GM08714 (cell line): ENCODE data around the gene MOB3B.

Source experiments
- H3K4me3 ChIP-seq: fragments of 200-500 bp; sonication (Bioruptor generic); 2 replicates; pipeline ENCODE4 v1.5.1; 2014; ENCODE audit warnings: mild to moderate bottlenecking, low read length, inconsistent platforms
- ZNF274 ChIP-seq: IDR thresholded peaks from 2 replicates; pipeline ENCODE4 v1.6.1; 2012; ENCODE audit warnings: mild to moderate bottlenecking, low read depth, low read length

The MOB3B gene

DNA sequence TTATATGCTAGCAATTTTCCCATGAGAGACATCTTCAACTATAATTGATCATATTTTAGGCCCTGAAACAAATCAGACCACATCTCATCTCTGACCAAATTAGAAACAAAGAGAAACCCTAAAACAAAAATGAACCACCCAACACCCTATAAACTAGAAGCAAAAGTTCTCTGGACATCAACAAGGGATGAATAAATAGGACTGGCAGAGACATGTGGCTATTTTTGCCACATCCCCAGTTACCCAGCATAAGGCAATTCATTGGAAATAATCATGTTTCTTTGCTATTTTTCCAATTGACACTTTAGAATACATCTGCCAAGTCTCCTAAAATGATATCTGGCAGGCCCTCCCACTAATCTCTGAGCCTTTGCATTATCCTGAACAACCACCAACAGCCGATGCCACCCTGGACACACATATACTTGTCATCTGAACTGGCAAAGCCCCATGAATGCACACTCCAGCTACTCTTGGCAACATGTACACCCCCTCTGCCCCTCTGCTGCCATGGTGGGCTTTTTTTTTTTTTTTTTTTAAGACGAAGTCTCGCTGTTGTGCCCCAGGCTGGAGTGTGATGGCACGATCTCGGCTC, 179.1 kb downstream of the MOB3B start:
- TF ChIP-seq ZNF274: no peak
- H3K4me3 ChIP-seq: no peak overlapping the region

GRCh38 chr9:27349698-27350080, 179.9 kb downstream of the MOB3B start:
- no peak overlapping the region for H3K4me3 ChIP-seq
- no peak for TF ChIP-seq ZNF274

- no peak overlapping the region for H3K4me3 ChIP-seq
- no peak for TF ChIP-seq ZNF274
These were observed 180.6 kb downstream of the MOB3B start for GRCh38 chr9:27348785-27349697.

GRCh38 chr9:27347889-27348288, 181.7 kb downstream of the MOB3B start:
- no peak for TF ChIP-seq ZNF274
- H3K4me3 ChIP-seq: no peak overlapping the region

DNA sequence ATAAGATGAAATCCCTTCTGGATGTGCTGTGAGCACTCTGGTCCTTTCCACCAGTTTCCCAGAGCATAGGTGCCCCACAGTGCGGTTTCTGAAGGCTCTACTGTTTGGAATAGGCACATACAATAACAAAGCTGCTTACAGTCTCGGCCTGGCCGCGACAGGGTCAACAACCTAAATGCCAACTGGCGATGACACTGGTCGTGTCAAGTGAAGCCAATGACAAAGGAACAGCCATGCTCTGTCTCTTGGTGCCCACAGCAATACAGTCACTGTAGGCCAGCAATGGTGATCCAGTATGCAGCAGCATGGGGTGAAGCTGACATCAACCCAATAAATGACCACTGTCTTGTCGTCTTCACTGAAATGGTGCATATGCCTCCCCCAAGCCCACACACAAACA, 184.8 kb downstream of the MOB3B start:
- no peak for TF ChIP-seq ZNF274
- H3K4me3 ChIP-seq: no peak overlapping the region

GRCh38 chr9:27341545-27342294, 187.9 kb downstream of the MOB3B start:
- no peak overlapping the region for H3K4me3 ChIP-seq
- TF ChIP-seq ZNF274: no peak

DNA sequence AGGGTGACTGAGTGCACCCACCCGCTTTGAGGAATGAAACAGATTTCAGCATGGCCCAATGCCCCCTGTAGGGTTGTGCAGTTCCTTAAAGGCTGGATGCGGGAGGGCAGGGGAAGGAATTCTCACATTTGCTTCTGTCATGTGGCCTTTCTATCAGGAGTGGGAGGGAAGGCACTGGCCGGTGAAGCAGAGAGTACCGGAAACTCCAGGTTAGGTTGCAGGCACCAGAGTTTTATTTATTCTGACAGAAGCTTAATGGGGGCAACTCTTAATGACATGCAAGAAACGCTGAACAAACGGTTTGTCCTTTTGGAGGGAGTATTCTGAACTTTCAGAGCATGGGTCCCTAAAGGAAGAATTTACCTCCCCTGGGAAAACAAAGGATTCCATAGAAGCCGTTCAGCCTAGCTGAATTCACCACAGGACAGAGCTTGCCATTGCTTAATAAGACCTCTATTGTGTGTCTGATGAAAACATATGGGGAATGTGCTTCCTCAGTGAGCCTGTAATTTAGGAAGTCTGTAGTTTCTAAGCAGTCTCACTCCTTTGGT, 188.6 kb downstream of the MOB3B start:
- no peak for TF ChIP-seq ZNF274
- no peak overlapping the region for H3K4me3 ChIP-seq

DNA sequence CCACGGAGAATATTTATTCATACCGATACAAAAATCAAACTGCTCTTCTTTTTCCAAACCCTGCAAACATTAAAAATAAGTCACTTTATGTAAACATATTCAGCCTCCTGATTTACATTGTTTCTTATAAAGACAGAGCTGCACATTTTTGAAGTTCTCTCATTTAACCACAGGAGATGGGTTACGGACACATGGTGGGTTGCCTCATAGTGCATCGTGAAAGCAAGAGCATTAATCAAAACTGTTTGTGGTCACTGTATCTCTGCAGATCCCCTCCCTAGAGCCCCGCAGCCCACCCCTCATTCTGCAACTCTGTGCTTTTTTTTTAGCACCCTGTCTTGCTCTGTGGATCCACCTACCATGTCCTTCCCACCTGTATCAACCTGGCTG, 189.3 kb downstream of the MOB3B start:
- no peak for TF ChIP-seq ZNF274
- H3K4me3 ChIP-seq: no peak overlapping the region

DNA sequence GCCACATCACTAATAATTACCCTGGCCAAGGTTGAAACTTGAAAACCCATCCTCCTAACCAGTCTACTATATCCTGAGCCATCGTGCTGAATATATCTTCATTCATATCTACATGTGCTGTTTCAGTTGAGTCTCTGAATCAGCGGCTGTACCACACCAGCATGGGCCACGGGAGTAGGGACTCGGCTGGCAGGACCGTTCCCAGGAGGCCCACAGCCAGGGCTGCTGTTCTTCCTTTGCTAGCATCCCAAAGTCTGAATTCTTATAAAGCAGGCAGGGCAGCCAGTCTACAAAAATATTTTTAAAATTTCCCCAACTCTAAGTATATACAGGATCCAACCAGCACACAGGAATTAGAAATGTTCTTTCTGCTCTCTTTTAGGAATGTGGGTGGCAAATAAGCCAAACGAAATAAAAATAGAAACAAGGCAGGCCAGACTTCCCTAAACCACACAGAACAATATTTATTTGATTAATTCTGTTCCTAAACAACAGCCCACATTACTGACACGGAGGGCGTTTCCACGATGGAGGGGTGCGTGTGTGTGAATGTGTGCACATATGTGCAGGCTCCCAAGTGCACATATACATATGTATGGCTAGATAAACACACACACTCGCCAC, 189.8 kb downstream of the MOB3B start:
- no peak overlapping the region for H3K4me3 ChIP-seq
- no peak for TF ChIP-seq ZNF274

DNA sequence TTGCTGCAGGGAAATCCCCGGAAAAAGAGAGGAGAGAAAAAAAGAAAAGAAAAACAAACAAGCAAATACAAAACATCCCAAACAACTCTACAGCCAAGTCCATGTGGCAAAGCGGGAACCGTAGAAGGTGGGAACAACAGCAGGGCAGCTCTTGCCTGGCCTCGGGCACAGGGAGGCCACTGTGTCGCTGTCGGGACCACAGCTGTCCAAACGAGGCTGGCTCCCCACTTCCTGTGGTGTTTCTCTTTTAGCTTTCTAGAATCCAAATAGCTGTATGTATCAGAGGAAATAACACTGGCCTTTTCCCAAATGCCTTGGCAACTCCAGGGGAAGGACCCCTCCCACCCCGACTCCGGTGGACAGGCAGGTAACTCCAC, 191.1 kb downstream of the MOB3B start:
- TF ChIP-seq ZNF274: no peak
- no peak overlapping the region for H3K4me3 ChIP-seq

GRCh38 chr9:27337833-27338526, 191.6 kb downstream of the MOB3B start:
- no peak overlapping the region for H3K4me3 ChIP-seq
- no peak for TF ChIP-seq ZNF274

- H3K4me3 ChIP-seq: no peak overlapping the region
- TF ChIP-seq ZNF274: no peak
These were observed 192.4 kb downstream of the MOB3B start for GRCh38 chr9:27337236-27337635.

DNA sequence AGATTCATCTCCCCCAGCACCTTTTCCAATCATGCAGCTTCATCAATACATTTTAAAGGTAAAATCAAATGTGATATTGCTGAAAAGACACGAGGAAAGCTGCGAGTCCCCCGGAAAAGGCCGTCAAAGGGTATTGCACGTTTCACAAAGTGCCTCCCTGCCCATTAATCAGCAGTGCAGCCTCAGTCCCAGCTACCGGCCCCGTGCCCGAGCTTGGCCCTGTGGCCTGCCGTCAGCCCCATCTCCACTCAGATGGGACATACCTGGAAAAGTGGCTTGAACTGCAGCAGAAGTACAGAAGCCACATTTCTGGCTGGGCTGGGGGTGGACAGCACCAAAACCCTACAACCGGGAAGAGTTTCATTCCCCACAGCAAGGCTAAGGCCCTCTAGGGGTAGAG, 192.8 kb downstream of the MOB3B start:
- TF ChIP-seq ZNF274: no peak
- H3K4me3 ChIP-seq: no peak overlapping the region
